Naive thymus-derived CD4-positive, alpha-beta T cell (primary cell): ENCODE measurements around the gene CRISP3. TPM values are rescaled to one million over a fixed set of nuclear protein-coding genes. Genes with fewer than 3 reads are reported as not detected.

Source experiments
- ATAC-seq: fragments of 150-1000 bp; cut with Tn5 transposase; 2 replicates; pipeline ENCODE4 v1.10.0; 2021; ENCODE audit warnings: mild to moderate bottlenecking, moderate library complexity
- CTCF ChIA-PET: fragments of 350-600 bp; sonication (Branson Sonifier 250); formaldehyde crosslinking; loops from one replicate; lab custom pipeline; 2021; ENCODE audit warnings: antibody characterized with exemption; lab: Charles Lee
- POLR2A ChIA-PET: fragments of 350-600 bp; sonication (Branson Sonifier 250); formaldehyde crosslinking; loops from one replicate; lab custom pipeline; 2021; ENCODE audit warnings: antibody characterized with exemption, inconsistent platforms; lab: Charles Lee
- DNase-seq, 9 donors: peaks; one replicate each; pipeline versions ENCODE4 v3.0.0 to v3.0.0-alpha.2; 2020 to 2022; ENCODE audit warnings: mixed read lengths in 1 of 9
- H3K27ac ChIP-seq: one replicate; pipeline ENCODE4 v1.7.0; 2013; ENCODE audit warnings: mild to moderate bottlenecking, low read depth, low read length, moderate library complexity
- H3K27me3 ChIP-seq, 2 donors: one replicate each; pipeline ENCODE4 v1.7.0; 2013; ENCODE audit warnings: low read length in 2 of 2, mild to moderate bottlenecking in 2 of 2, moderate library complexity in 2 of 2; ENCODE audit not compliant: control insufficient read depth in 2 of 2, insufficient read depth in 2 of 2
- H3K36me3 ChIP-seq, 3 experiments: 1 replicate in 2 of 3; 2 replicates in 1 of 3; pipeline ENCODE4 v1.7.0; 2013; ENCODE audit warnings: low read length in 3 of 3, mild to moderate bottlenecking in 3 of 3, moderate library complexity in 1 of 3; ENCODE audit not compliant: insufficient read depth in 3 of 3, control insufficient read depth in 2 of 3
- H3K4me1 ChIP-seq, 2 donors: one replicate each; pipeline ENCODE4 v1.7.0; 2013; ENCODE audit warnings: low read length in 2 of 2, mild to moderate bottlenecking in 2 of 2, moderate library complexity in 1 of 2; ENCODE audit not compliant: control insufficient read depth in 2 of 2, insufficient read depth in 2 of 2
- H3K4me3 ChIP-seq: 2 replicates; pipeline ENCODE4 v1.7.0; 2013; ENCODE audit warnings: mild to moderate bottlenecking, low read length
- H3K9me3 ChIP-seq, 3 experiments: 1 replicate in 2 of 3; 2 replicates in 1 of 3; pipeline ENCODE4 v1.7.0; 2013; ENCODE audit warnings: low read length in 3 of 3; ENCODE audit not compliant: control insufficient read depth in 2 of 3
- H3K27ac Mint-ChIP-seq, 9 donors: one replicate each; pipeline ENCODE4 v1.8.0; 2020 to 2022; ENCODE audit warnings: mixed read lengths in 9 of 9, mild to moderate bottlenecking in 8 of 9, moderate library complexity in 5 of 9, inconsistent platforms in 2 of 9
- H3K27me3 Mint-ChIP-seq, 5 donors: one replicate each; pipeline ENCODE4 v1.8.0; 2021 to 2022; ENCODE audit warnings: mixed read lengths in 5 of 5, mild to moderate bottlenecking in 1 of 5
- H3K36me3 Mint-ChIP-seq, 5 donors: one replicate each; pipeline ENCODE4 v1.8.0; 2020 to 2022; ENCODE audit warnings: mixed read lengths in 5 of 5, mild to moderate bottlenecking in 3 of 5, inconsistent platforms in 1 of 5
- H3K4me1 Mint-ChIP-seq, 7 donors: one replicate each; pipeline ENCODE4 v1.8.0; 2020 to 2022; ENCODE audit warnings: mixed read lengths in 7 of 7, mild to moderate bottlenecking in 3 of 7, inconsistent platforms in 1 of 7
- H3K4me3 Mint-ChIP-seq, 10 donors: one replicate each; pipeline ENCODE4 v1.8.0; 2020 to 2022; ENCODE audit warnings: mild to moderate bottlenecking in 10 of 10, mixed read lengths in 10 of 10, moderate library complexity in 6 of 10, inconsistent platforms in 2 of 10
- H3K9me3 Mint-ChIP-seq, 11 donors: one replicate each; pipeline ENCODE4 v1.8.0; 2020 to 2022; ENCODE audit warnings: mixed read lengths in 11 of 11, mild to moderate bottlenecking in 4 of 11, inconsistent platforms in 1 of 11, moderate library complexity in 1 of 11
- intact Hi-C, 2 donors: fragments of 100-400 bp; cut with micrococcal nuclease; formaldehyde crosslinking; loops; one replicate each; pipeline ENCODE4 v1.15.1; 2023
- polyA plus RNA-seq, 2 donors: library from polyadenylated mRNA; unstranded; fragments of 300-500 nt; fragmentation: Illumina TruSeq; gene quantifications; one replicate each; pipeline ENCODE4 v1.2.3, GENCODE V29; 2021
- total RNA-seq, 6 experiments: library from RNA in 5 of 6; stranded (reverse) in 5 of 6; gene quantifications; 1 replicate in 5 of 6; 2 replicates in 1 of 6; pipeline ENCODE4 v1.2.3 and lab custom pipeline; 2021 to 2026

Gene CRISP3
- total and polyA plus RNA-seq, 7 experiments from 2014 or later, result not detected

DNA sequence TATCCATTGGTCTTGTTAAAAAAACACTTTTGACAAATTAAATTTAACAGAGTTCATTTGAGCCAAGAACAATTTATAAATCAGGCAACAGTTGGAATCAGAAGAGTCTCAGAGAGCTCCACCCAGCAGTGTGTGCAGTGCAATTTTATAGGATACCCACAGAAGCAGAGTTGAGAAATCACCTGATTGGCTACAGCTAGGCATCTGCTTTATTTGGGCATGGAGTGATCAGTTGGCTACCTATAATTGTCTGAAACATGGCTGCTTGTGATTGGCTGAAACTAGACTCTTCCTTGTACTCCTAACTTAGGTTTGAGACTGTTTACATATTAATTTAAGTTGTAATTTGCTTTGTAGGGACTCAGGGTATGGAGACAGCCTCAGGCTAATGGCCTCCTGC, 30.9 kb upstream of the CRISP3 start:
- no peaks in the 10 kb centered on the region for H3K27me3 Mint-ChIP-seq
- ChIA-PET CTCF (no interaction called here), POLR2A (no interaction called here)
- no peak for ATAC-seq
- H3K4me1 ChIP-seq, result no peaks in the 10 kb centered on the region
- H3K4me3 ChIP-seq, result no peak overlapping the region
- intact Hi-C loops, result no loop called here
- no peak overlapping the region for H3K27ac Mint-ChIP-seq
- H3K9me3 Mint-ChIP-seq, result peaks cover 0 to 7% (median 2%) of the 10 kb centered on the region in 11 donors
- no peak overlapping the region for H3K4me3 Mint-ChIP-seq
- no peaks in the 10 kb centered on the region for H3K9me3 ChIP-seq
- peaks cover 0 to 5% (median 0%) of the 10 kb centered on the region in 5 donors for H3K36me3 Mint-ChIP-seq
- no peaks in the 10 kb centered on the region for H3K27me3 ChIP-seq
- H3K27ac ChIP-seq, result no peak overlapping the region
- no peaks in the 10 kb centered on the region for H3K4me1 Mint-ChIP-seq
- H3K36me3 ChIP-seq, result no peaks in the 10 kb centered on the region
- DNase-seq, result no peak

DNA sequence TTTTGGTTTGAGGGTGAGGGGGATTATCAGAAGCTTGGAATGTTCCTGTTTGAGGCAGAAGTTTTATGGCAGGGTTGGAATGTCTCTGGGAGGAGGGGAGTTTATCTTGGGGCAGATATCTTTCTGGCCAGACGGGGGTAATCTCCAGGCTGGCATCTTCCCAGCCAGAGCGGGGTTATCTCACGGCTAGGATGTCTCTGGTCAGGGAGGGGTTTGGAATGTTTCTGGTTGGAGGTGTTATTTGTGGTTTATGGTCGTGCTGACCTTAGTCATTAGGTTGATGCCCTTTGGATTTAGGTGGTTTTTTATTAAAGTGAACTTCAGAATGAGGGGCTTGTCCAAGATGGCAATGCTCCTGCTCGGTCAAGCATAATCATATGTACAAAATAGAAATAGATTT, 28.1 kb upstream of the CRISP3 start:
- ChIA-PET CTCF (no interaction called here), POLR2A (no interaction called here)
- ATAC-seq, result no peak

DNA sequence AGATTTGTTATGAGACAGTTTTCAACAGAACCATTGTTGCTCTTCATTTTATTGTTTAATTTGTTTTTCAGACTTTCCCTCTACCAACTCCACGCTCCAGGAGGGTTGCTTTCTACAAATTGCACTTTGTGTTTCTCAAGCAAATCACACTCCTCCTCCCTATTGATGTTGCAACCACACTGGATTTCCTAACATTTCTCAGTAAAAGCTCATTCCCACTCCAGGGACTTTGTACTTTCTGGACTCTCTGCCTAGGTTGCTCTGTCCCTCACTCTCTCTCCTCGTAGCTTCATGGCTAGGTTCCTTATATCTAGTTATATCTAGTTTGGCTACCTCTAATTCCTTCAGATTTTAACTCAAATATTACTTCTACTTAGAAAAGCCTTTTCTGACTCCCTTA, 22.6 kb upstream of the CRISP3 start:
- POLR2A ChIA-PET, result no interaction called here

More for the DNA sequence above, 28.1 kb upstream of the CRISP3 start:
- no peaks in the 10 kb centered on the region for H3K27me3 Mint-ChIP-seq
- Histone ChIP-seq H3K36me3 (no peaks in the 10 kb centered on the region), H3K4me3 (no peak overlapping the region), H3K27ac (no peak overlapping the region), H3K4me1 (no peaks in the 10 kb centered on the region), H3K27me3 (no peaks in the 10 kb centered on the region), H3K9me3 (no peaks in the 10 kb centered on the region)
- H3K27ac Mint-ChIP-seq, result no peak overlapping the region
- H3K4me1 Mint-ChIP-seq, result no peaks in the 10 kb centered on the region
- H3K36me3 Mint-ChIP-seq, result peaks cover 0 to 5% (median 0%) of the 10 kb centered on the region in 5 donors
- no peak for DNase-seq
- no peak overlapping the region for H3K4me3 Mint-ChIP-seq
- H3K9me3 Mint-ChIP-seq, result peaks cover 0 to 7% (median 2%) of the 10 kb centered on the region in 11 donors
- intact Hi-C loops, result no loop called here

DNA sequence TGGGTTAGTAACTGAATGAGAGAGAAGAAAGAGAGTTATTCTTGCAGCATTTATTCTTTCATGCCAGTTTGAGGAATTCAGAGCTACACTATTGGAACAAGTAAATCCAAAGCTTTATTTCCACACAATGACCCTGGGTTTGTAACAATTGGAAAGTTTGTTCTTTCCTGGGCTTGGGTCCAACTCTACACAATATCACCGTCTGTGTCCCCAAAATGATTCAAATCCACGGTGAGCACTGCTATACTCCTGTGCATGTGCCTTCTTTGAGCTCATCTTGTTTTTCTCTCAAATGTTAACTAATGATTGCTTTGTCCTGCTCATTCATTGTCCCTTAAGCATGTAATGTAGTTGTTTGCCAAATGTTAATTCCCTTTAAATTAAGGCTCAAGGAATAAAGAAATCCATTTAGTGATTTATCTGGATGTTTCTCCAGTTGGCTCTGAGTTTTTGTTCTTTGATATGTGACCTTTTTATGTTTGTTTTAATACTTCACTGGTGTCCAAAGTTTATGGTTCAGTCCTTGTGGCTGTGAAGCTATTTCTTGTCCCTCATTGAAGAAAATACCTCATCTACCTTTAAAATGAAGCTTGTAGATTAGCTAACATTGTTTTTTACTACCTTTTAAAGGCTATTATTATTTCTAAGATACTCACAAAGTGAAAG, 20.5 kb upstream of the CRISP3 start:
- Histone ChIP-seq H3K36me3 (no peaks in the 10 kb centered on the region), H3K4me3 (no peak overlapping the region), H3K27ac (no peak overlapping the region), H3K9me3 (no peaks in the 10 kb centered on the region), H3K4me1 (no peaks in the 10 kb centered on the region), H3K27me3 (no peaks in the 10 kb centered on the region)
- Mint-ChIP-seq H3K27me3 (no peaks in the 10 kb centered on the region), H3K4me1 (no peaks in the 10 kb centered on the region), H3K36me3 (no peaks in the 10 kb centered on the region), H3K4me3 (no peak overlapping the region), H3K9me3 (peaks cover 0 to 17% (median 2%) of the 10 kb centered on the region in 11 donors), H3K27ac (no peak overlapping the region)
- DNase-seq (no peak), ATAC-seq (no peak)
- intact Hi-C loops, result no loop called here
- POLR2A ChIA-PET, result no interaction called here
- CTCF ChIA-PET, result no interaction called here

More for the DNA sequence above, 22.6 kb upstream of the CRISP3 start:
- ATAC-seq, result no peak
- Histone ChIP-seq H3K4me1 (no peaks in the 10 kb centered on the region), H3K9me3 (no peaks in the 10 kb centered on the region), H3K27me3 (no peaks in the 10 kb centered on the region), H3K36me3 (no peaks in the 10 kb centered on the region), H3K4me3 (no peak overlapping the region), H3K27ac (no peak overlapping the region)
- intact Hi-C loops, result no loop called here
- CTCF ChIA-PET, result no interaction called here
- Mint-ChIP-seq H3K4me3 (no peak overlapping the region), H3K27ac (no peak overlapping the region), H3K4me1 (no peaks in the 10 kb centered on the region), H3K9me3 (peaks cover 0 to 17% (median 2%) of the 10 kb centered on the region in 11 donors), H3K27me3 (no peaks in the 10 kb centered on the region), H3K36me3 (no peaks in the 10 kb centered on the region)
- DNase-seq, result no peak

DNA sequence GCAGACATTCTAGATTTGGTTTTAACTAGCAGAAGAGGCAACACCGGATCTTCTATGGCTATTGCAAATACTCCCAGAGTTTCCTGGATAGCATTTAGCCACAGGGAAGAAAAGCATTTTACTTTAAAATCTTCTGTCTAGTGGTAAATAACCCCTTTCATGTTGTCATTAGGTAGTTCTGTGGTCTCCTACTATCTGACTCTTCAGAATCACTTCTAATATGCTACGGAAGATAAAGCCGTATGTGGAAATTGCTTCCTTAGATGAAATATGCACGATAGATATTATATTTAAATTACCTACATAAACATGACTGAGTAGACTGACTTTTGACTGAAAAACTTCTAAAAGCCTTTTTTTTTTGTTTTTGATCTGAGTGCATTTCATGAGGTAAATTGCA, 759 bp downstream of the CRISP3 start:
- H3K36me3 ChIP-seq, result no peaks in the 10 kb centered on the region
- Mint-ChIP-seq H3K36me3 (no peaks in the 10 kb centered on the region), H3K4me1 (no peaks in the 10 kb centered on the region), H3K27ac (no peak overlapping the region), H3K4me3 (no peak overlapping the region), H3K27me3 (no peaks in the 10 kb centered on the region), H3K9me3 (peaks cover 0 to 6% (median 1%) of the 10 kb centered on the region in 11 donors)
- ATAC-seq, result no peak
- no peaks in the 10 kb centered on the region for H3K27me3 ChIP-seq
- POLR2A ChIA-PET, result no interaction called here
- CTCF ChIA-PET, result no interaction called here
- H3K9me3 ChIP-seq, result no peaks in the 10 kb centered on the region
- H3K27ac ChIP-seq, result no peak overlapping the region
- no peak overlapping the region for H3K4me3 ChIP-seq
- no peaks in the 10 kb centered on the region for H3K4me1 ChIP-seq
- DNase-seq, result no peak
- intact Hi-C loops, result no loop called here

DNA sequence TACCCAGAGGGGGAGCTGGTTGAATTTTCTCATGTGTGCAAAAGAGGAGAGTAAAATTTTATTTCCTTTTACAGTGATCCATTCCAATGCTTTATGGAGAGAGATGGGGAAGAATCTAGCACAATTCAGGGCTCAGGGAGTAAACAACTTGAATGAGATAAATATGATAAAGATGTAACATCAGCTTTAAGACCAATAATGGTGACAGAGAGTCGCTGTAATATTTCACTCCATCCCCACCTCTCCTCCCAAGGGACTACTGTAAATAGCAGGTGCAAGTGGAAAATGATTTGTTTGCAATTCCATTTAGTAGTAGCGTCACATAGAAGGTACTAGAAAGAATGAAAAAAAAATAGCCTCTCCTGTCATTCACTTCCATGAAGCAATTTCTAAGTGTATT, 4.8 kb downstream of the CRISP3 start:
- H3K27ac Mint-ChIP-seq, result no peak overlapping the region
- no peaks in the 10 kb centered on the region for H3K27me3 ChIP-seq
- H3K27ac ChIP-seq, result no peak overlapping the region
- no peaks in the 10 kb centered on the region for H3K9me3 ChIP-seq
- no peaks in the 10 kb centered on the region for H3K27me3 Mint-ChIP-seq
- ATAC-seq, result no peak
- H3K9me3 Mint-ChIP-seq, result peaks cover 0 to 5% (median 1%) of the 10 kb centered on the region in 11 donors
- no peak for DNase-seq
- no peak overlapping the region for H3K4me3 Mint-ChIP-seq
- ChIA-PET POLR2A (no interaction called here), CTCF (interaction anchor here (0.7 kb wide), 1 partner anchor 11 kb away, joined by 3 read pairs; no protein-coding TSS in a partner anchor)
- H3K4me3 ChIP-seq, result no peak overlapping the region
- no peaks in the 10 kb centered on the region for H3K36me3 ChIP-seq
- no peaks in the 10 kb centered on the region for H3K4me1 Mint-ChIP-seq
- intact Hi-C loops, result no loop called here
- no peaks in the 10 kb centered on the region for H3K36me3 Mint-ChIP-seq
- H3K4me1 ChIP-seq, result no peaks in the 10 kb centered on the region

DNA sequence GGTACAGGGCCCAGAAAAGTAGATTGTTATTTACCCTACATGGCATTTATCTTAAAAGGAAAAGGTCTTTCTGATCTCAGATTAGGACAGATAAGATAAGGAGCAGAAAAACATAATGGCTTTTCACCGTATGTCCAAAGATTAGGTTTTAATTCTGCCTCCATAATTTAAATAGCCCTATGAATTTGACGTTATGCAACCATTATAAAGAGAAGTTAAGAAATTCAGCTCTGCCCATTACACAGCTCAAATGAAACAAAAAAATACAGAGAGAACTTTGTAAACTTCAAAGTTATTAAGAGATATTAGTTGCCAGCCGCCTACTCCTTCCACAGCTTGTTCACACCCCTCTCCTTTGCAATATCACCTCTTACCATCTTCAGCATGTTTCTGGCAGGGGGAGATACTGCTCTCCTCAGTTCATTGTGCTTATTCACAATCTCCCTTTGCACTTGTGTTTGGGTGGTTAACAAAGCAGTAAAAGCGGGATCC, 8.1 kb downstream of the CRISP3 start:
- POLR2A ChIA-PET, result no interaction called here
- no peak overlapping the region for H3K4me3 Mint-ChIP-seq

More for the DNA sequence above, 8.1 kb downstream of the CRISP3 start:
- intact Hi-C loops, result no loop called here
- CTCF ChIA-PET, result no interaction called here
- no peaks in the 10 kb centered on the region for H3K9me3 ChIP-seq
- H3K27ac Mint-ChIP-seq, result no peak overlapping the region
- DNase-seq (no peak), ATAC-seq (no peak)
- H3K27me3 Mint-ChIP-seq, result no peaks in the 10 kb centered on the region
- no peaks in the 10 kb centered on the region for H3K36me3 ChIP-seq
- H3K36me3 Mint-ChIP-seq, result no peaks in the 10 kb centered on the region
- H3K4me1 Mint-ChIP-seq, result no peaks in the 10 kb centered on the region
- no peak overlapping the region for H3K27ac ChIP-seq
- no peaks in the 10 kb centered on the region for H3K4me1 ChIP-seq
- H3K9me3 Mint-ChIP-seq, result peaks cover 0 to 5% (median under 1%) of the 10 kb centered on the region in 11 donors
- no peak overlapping the region for H3K4me3 ChIP-seq
- H3K27me3 ChIP-seq, result no peaks in the 10 kb centered on the region
